IMR-90 (cell line): ENCODE results near the gene SERPINH1. TPM values are rescaled to one million over a fixed set of nuclear protein-coding genes. Genes with fewer than 3 reads are reported as not detected.

Experiments
- ATAC-seq: fragments of 200-7000 bp; cut with Tn5 transposase; 2 replicates; pipeline ENCODE4 v1.9.1; 2020; ENCODE audit warnings: low read depth, mild to moderate bottlenecking, moderate library complexity
- Bru-seq: library from RNA; stranded (reverse); fragments of 400-500 nt; gene quantifications from one replicate; lab custom pipeline; 2021; lab: Mats Ljungman, UMichigan
- BruChase-seq, 2 experiments: library from RNA; stranded (reverse); fragments of 400-500 nt; gene quantifications; one replicate each; lab custom pipeline; 2021; lab: Mats Ljungman, UMichigan
- BruUV-seq: library from RNA; stranded (reverse); fragments of 400-500 nt; replicated peaks from 2 replicates; lab custom pipeline; 2021; lab: Mats Ljungman, UMichigan
- CTCF ChIA-PET: fragments of 300-600 bp; formaldehyde crosslinking; extraction: SDS; loops from one replicate; lab custom pipeline; 2021; ENCODE audit warnings: antibody characterized with exemption; lab: Yijun Ruan, JAX
- POLR2A ChIA-PET: fragments of 300-600 bp; sonication (Branson Sonifier 250); formaldehyde crosslinking; loops from one replicate; lab custom pipeline; 2022; ENCODE audit warnings: antibody characterized with exemption; ENCODE audit not compliant: unreplicated experiment; lab: Charles Lee
- DNase-seq: peaks from one replicate; pipeline ENCODE4 v3.0.0; 2013
- H2AFZ ChIP-seq: replicated peaks from 2 replicates; pipeline ENCODE3; 2013; ENCODE audit warnings: low read length, mild to moderate bottlenecking; ENCODE audit not compliant: poor library complexity
- H2AK5ac ChIP-seq: 2 replicates; pipeline ENCODE4 v1.6.1; 2013; ENCODE audit warnings: low read depth, low read length, inconsistent platforms
- H2AK9ac ChIP-seq: replicated peaks from 2 replicates; pipeline ENCODE3; 2013; ENCODE audit warnings: mild to moderate bottlenecking, low read depth, low read length, moderate library complexity; ENCODE audit not compliant: poor library complexity
- H2BK120ac ChIP-seq: 2 replicates; pipeline ENCODE4 v1.6.1; 2013; ENCODE audit warnings: low read depth, low read length, inconsistent platforms
- H2BK15ac ChIP-seq: 3 replicates; pipeline ENCODE4 v1.6.1; 2013; ENCODE audit warnings: low read depth, low read length, inconsistent platforms
- H2BK20ac ChIP-seq: 2 replicates; pipeline ENCODE4 v1.6.1; 2013; ENCODE audit warnings: low read depth, mild to moderate bottlenecking, inconsistent platforms, low read length, moderate library complexity
- H2BK5ac ChIP-seq: 2 replicates; pipeline ENCODE4 v1.6.1; 2013; ENCODE audit warnings: mild to moderate bottlenecking, low read depth, low read length, inconsistent platforms; ENCODE audit not compliant: poor library complexity, severe bottlenecking
- H3K14ac ChIP-seq: replicated peaks from 2 replicates; pipeline ENCODE4 v1.6.1; 2013; ENCODE audit warnings: low read depth, low read length, inconsistent platforms
- H3K18ac ChIP-seq: 2 replicates; pipeline ENCODE4 v1.6.1; 2013; ENCODE audit warnings: low read depth, low read length, control low read depth
- H3K23ac ChIP-seq: 2 replicates; pipeline ENCODE4 v1.6.1; 2013; ENCODE audit warnings: low read depth, low read length, inconsistent platforms
- H3K27ac ChIP-seq: 2 replicates; pipeline ENCODE4 v1.5.1; 2013; ENCODE audit warnings: mild to moderate bottlenecking, control low read depth, low read length; ENCODE audit not compliant: insufficient read depth
- H3K27me3 ChIP-seq: 2 replicates; pipeline ENCODE4 v1.6.1; 2013; ENCODE audit warnings: low read length; ENCODE audit not compliant: control insufficient read depth, insufficient read depth
- H3K36me3 ChIP-seq: 2 replicates; pipeline ENCODE4 v1.6.1; 2013; ENCODE audit warnings: low read length, mixed read lengths; ENCODE audit not compliant: control insufficient read depth, insufficient read depth
- H3K4ac ChIP-seq: 2 replicates; pipeline ENCODE4 v1.6.1; 2013; ENCODE audit warnings: low read depth, low read length, inconsistent platforms
- H3K4me1 ChIP-seq: 2 replicates; pipeline ENCODE4 v1.6.1; 2013; ENCODE audit warnings: low read length, mixed read lengths; ENCODE audit not compliant: control insufficient read depth, insufficient read depth
- H3K4me2 ChIP-seq: 2 replicates; pipeline ENCODE4 v1.6.1; 2013; ENCODE audit warnings: low read depth, mild to moderate bottlenecking, control low read depth, low read length, moderate library complexity
- H3K4me3 ChIP-seq: 2 replicates; pipeline ENCODE4 v1.5.1; 2013; ENCODE audit warnings: low read depth, mild to moderate bottlenecking, control low read depth, low read length, moderate library complexity; ENCODE audit not compliant: insufficient read depth
- H3K56ac ChIP-seq: 2 replicates; pipeline ENCODE4 v1.6.1; 2013; ENCODE audit warnings: low read length, inconsistent platforms; ENCODE audit not compliant: insufficient read depth; ENCODE audit errors: extremely low read depth
- H3K79me1 ChIP-seq, 2 experiments: 2 replicates each; pipeline ENCODE4 v1.6.1; 2013; ENCODE audit warnings: low read length in 2 of 2, inconsistent platforms in 1 of 2, low read depth in 1 of 2
- H3K9ac ChIP-seq: 2 replicates; pipeline ENCODE4 v1.6.1; 2013; ENCODE audit warnings: low read depth, low read length, control low read depth
- H3K9me1 ChIP-seq: 2 replicates; pipeline ENCODE4 v1.6.1; 2013; ENCODE audit warnings: low read length, inconsistent platforms; ENCODE audit not compliant: insufficient read depth
- H3K9me3 ChIP-seq: 2 replicates; pipeline ENCODE4 v1.6.1; 2013; ENCODE audit warnings: low read length; ENCODE audit not compliant: control insufficient read depth, insufficient read depth
- H4K20me1 ChIP-seq: 2 replicates; pipeline ENCODE4 v1.6.1; 2013; ENCODE audit warnings: low read length, inconsistent platforms; ENCODE audit not compliant: insufficient read depth
- H4K5ac ChIP-seq: 2 replicates; pipeline ENCODE4 v1.6.1; 2013; ENCODE audit warnings: mild to moderate bottlenecking, low read depth, low read length, control low read depth
- H4K8ac ChIP-seq, 2 experiments: 2 replicates each; pipeline ENCODE4 v1.6.1; 2013; ENCODE audit warnings: low read depth in 2 of 2, low read length in 2 of 2, control low read depth in 1 of 2, inconsistent platforms in 1 of 2
- H4K91ac ChIP-seq: 2 replicates; pipeline ENCODE4 v1.6.1; 2013; ENCODE audit warnings: low read depth, low read length, inconsistent platforms; ENCODE audit not compliant: insufficient read depth
- BHLHE40 ChIP-seq: fragments of 150-350 bp; IDR thresholded peaks from 2 replicates; pipeline ENCODE4 v1.6.1; 2016; ENCODE audit warnings: mild to moderate bottlenecking, low read depth, low read length
- CHD1 ChIP-seq: IDR thresholded peaks from 2 replicates; pipeline ENCODE4 v1.6.1; 2012; ENCODE audit warnings: low read depth, low read length, improper control_type of control experiment
- MAZ ChIP-seq: IDR thresholded peaks from 2 replicates; pipeline ENCODE4 v1.6.1; 2012; ENCODE audit warnings: low read depth, mild to moderate bottlenecking, low read length, improper control_type of control experiment, moderate library complexity, borderline replicate concordance
- MXI1 ChIP-seq: IDR thresholded peaks from 2 replicates; pipeline ENCODE4 v1.6.1; 2012; ENCODE audit warnings: low read depth, mild to moderate bottlenecking, low read length, moderate library complexity, borderline replicate concordance
- POLR2A ChIP-seq: IDR thresholded peaks from 2 replicates; pipeline ENCODE4 v1.6.1; 2012; ENCODE audit warnings: mild to moderate bottlenecking, low read depth, low read length
- RAD21 ChIP-seq: IDR thresholded peaks from 2 replicates; pipeline ENCODE4 v1.6.1; 2012; ENCODE audit warnings: low read length, improper control_type of control experiment
- RCOR1 ChIP-seq: IDR thresholded peaks from 2 replicates; pipeline ENCODE4 v1.6.1; 2012; ENCODE audit warnings: mild to moderate bottlenecking, low read length, improper control_type of control experiment; ENCODE audit not compliant: insufficient replicate concordance
- RFX5 ChIP-seq: IDR thresholded peaks from 2 replicates; pipeline ENCODE4 v1.8.0; 2012; ENCODE audit warnings: low read depth, mild to moderate bottlenecking, low read length, moderate library complexity
- SMC3 ChIP-seq: fragments of 150-350 bp; IDR thresholded peaks from 2 replicates; pipeline ENCODE4 v1.6.1; 2016; ENCODE audit warnings: low read depth, mild to moderate bottlenecking, antibody characterized with exemption, low read length, moderate library complexity
- WGBS, 2 experiments: methylation state at CpG; one replicate each; pipeline versions ENCODE4 v1.1.5 to v1.1.7; 2013; ENCODE audit warnings: missing lambda C conversion rate in 2 of 2; ENCODE audit not compliant: insufficient read length in 1 of 2; ENCODE audit errors: extremely low coverage in 2 of 2; 5-methylcytosine and 5-hydroxymethylcytosine counted together
- dilution Hi-C: fragments of 300-500 bp; cut with HindIII; formaldehyde crosslinking; loops from one replicate; pipeline ENCODE4 v1.14.3; 2018; ENCODE audit warnings: low sequenced_read_pairs; ENCODE audit not compliant: unreplicated experiment
- in situ Hi-C: fragments of 300-500 bp; cut with MboI; formaldehyde crosslinking; loops from 3 replicates; pipeline ENCODE4 v1.14.3; 2019; ENCODE audit warnings: low sequenced_read_pairs, inconsistent platforms, mixed read lengths
- intact Hi-C: fragments of 100-400 bp; cut with micrococcal nuclease; formaldehyde crosslinking; loops from 2 replicates; pipeline ENCODE4 v1.10.0; 2022
- long read RNA-seq: library from polyadenylated mRNA; unstranded; transcript quantifications from one replicate; pipeline ENCODE4 v2.0.0, GENCODE V29; 2021; ENCODE audit not compliant: unreplicated experiment
- polyA plus RNA-seq, 3 experiments: library from polyadenylated mRNA; depleted of rRNA; stranded (reverse); fragments of >200 nt; gene quantifications; 2 replicates each; pipeline ENCODE4 v1.2.3, GENCODE V29; 2012; ENCODE audit warnings: low replicate concordance in 1 of 3
- total RNA-seq: library from RNA; depleted of rRNA; stranded (reverse); fragments of >200 nt; gene quantifications from 2 replicates; pipeline ENCODE4 v1.2.3, GENCODE V29; 2012; rRNA removed
- TF ChIP-seq, protein P1 (sequence below): fragments of 150-350 bp; IDR thresholded peaks from 2 replicates; pipeline ENCODE4 v1.6.1; 2017; ENCODE audit warnings: mild to moderate bottlenecking, antibody characterized with exemption, low read length, low read depth
- TF ChIP-seq, protein P2 (sequence below): fragments of 150-350 bp; IDR thresholded peaks from 2 replicates; pipeline ENCODE4 v1.6.1; 2016; ENCODE audit warnings: low read depth, mild to moderate bottlenecking, low read length, moderate library complexity, borderline replicate concordance

The SERPINH1 gene
- total RNA-seq, result 772 and 841 TPM in 2 replicates
- 1,857 and 1,944 TPM in 2 replicates for polyA plus RNA-seq (2012; rRNA removed)
- polyA plus RNA-seq (2012; cell fraction: cytosol; rRNA removed), result 823 and 2,639 TPM in 2 replicates
- 597 and 1,651 TPM in 2 replicates for polyA plus RNA-seq (2012; cell fraction: nucleus; rRNA removed; ENCODE audit: low replicate concordance)
- percentile 98 among the genes with signal in this experiment for Bru-seq, nascent RNA
- BruChase-seq, experiment 1, labeled RNA remaining after a 6-hour chase, result percentile 99 among the genes with signal in this experiment
- percentile 98 among the genes with signal in this experiment for BruChase-seq, experiment 2, labeled RNA remaining after a 2-hour chase
- long read RNA-seq, transcript SERPINH1-201 (5 exons, 2,225 nt), result major isoform, 479 of 655 reads
- long read RNA-seq, partial matches to known transcripts, result 46 of 655 reads
- long read RNA-seq, other reads (novel, unspliced or antisense), result 125 of 655 reads

DNA sequence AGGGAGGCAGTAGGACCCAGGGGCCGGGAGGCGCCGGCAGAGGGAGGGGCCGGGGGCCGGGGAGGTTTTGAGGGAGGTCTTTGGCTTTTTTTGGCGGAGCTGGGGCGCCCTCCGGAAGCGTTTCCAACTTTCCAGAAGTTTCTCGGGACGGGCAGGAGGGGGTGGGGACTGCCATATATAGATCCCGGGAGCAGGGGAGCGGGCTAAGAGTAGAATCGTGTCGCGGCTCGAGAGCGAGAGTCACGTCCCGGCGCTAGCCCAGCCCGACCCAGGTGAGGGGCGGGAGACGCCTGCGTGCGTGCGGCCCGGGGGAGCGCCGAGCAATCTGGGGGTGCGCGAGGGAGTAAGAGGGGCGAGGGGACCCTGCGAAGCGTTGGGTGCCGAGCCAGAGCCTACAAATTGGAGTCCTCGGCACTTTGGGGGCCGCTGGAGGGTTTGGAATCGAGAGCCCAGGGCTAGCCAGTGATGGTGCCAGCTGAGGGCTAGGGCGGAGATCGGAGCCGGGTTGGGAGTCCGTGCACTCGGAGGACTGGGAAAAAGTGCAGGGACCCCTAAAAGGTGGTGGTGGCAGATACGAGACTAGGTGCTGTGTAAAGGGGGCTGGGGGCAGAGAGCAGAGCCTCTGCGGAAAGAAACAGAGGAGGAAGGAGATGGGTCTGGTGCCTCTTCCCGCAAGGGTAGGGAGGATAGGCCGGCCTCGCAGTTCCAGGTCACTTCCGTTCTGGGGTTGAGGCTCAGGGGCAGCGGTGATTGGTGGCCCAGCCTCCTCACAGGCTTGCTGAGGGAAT is at the start of gene SERPINH1:
SERPINH1 (plus strand) TSS at position 206 of the 788 bp plus-strand sequence. CDS start 4,097 bp downstream, outside the sequence.
- Histone ChIP-seq H2AK9ac (peak within 1 kb of the TSS; percentile 97), H3K4me3 (peak within 1 kb of the TSS; percentile 61), H3K79me1 (peaks cover 4 to 57% of the 10 kb centered on the region in 2 experiments; a peak in 3 of 4 replicates), H4K5ac (peak within 1 kb of the TSS; percentile 79), H3K4me2 (peak within 1 kb of the TSS; percentile 93), H4K91ac (peak within 1 kb of the TSS; percentile 91), H2BK5ac (peak within 1 kb of the TSS; percentile 76), H3K56ac (peak within 1 kb of the TSS; percentile 98), H3K27me3 (no peaks in the 10 kb centered on the region), H3K9me1 (peaks cover 21% of the 10 kb centered on the region), H2AK5ac (peak within 1 kb of the TSS; percentile 88), H3K4me1 (peaks cover 47% of the 10 kb centered on the region), H3K23ac (peak within 1 kb of the TSS; percentile 95), H3K9ac (peak within 1 kb of the TSS; percentile 95), H2AFZ (peak within 1 kb of the TSS; percentile 87), H3K4ac (peak within 1 kb of the TSS; percentile 99), H4K8ac (peak within 1 kb of the TSS; percentile 94 to 96), H2BK15ac (peak within 1 kb of the TSS; percentile 53; the same call in 2 of the 3 replicates), H3K18ac (peak within 1 kb of the TSS; percentile 91), H3K27ac (peak within 1 kb of the TSS; percentile 96), H3K9me3 (no peaks in the 10 kb centered on the region), H3K14ac (peak within 1 kb of the TSS; percentile 92), H2BK20ac (peak within 1 kb of the TSS; percentile 85), H3K36me3 (peaks cover 27% of the 10 kb centered on the region), H4K20me1 (peaks cover 50% of the 10 kb centered on the region), H2BK120ac (peak within 1 kb of the TSS; percentile 92)
- BruUV-seq, result no TSS peak
- intact Hi-C loops, result loop anchor here (2.0 kb wide), 1 partner anchor 35 kb away; no protein-coding TSS in a partner anchor
- DNase-seq, result peak; percentile 84
- in situ Hi-C loops, result no loop called here
- ChIA-PET POLR2A (interaction anchor here (0.5 to 2.3 kb wide), 5 partner anchors 9 to 766 kb away, joined by 3 to 18 read pairs (median 5); no protein-coding TSS in a partner anchor), CTCF (interaction anchor here (0.7 to 0.9 kb wide), 2 partner anchors 8 to 13 kb away, joined by 3 read pairs; no protein-coding TSS in a partner anchor)
- 0% methylated on average over 27 of the region's 51 CpGs; no CpG with 5 or more reads in 1 of the 2 experiments for WGBS, 2 experiments
- peak; percentile 30 for ATAC-seq
- dilution Hi-C loops, result no loop called here
- TF ChIP-seq RCOR1, result no peak
- peak; percentile 76; the same call in 1 of the 2 replicates for TF ChIP-seq MAZ
- TF ChIP-seq, protein P1, sequence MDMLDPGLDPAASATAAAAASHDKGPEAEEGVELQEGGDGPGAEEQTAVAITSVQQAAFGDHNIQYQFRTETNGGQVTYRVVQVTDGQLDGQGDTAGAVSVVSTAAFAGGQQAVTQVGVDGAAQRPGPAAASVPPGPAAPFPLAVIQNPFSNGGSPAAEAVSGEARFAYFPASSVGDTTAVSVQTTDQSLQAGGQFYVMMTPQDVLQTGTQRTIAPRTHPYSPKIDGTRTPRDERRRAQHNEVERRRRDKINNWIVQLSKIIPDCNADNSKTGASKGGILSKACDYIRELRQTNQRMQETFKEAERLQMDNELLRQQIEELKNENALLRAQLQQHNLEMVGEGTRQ, result no peak
- peak; percentile 94 for TF ChIP-seq POLR2A
- TF ChIP-seq SMC3, result no peak
- TF ChIP-seq BHLHE40, result no peak
- TF ChIP-seq, protein P2, sequence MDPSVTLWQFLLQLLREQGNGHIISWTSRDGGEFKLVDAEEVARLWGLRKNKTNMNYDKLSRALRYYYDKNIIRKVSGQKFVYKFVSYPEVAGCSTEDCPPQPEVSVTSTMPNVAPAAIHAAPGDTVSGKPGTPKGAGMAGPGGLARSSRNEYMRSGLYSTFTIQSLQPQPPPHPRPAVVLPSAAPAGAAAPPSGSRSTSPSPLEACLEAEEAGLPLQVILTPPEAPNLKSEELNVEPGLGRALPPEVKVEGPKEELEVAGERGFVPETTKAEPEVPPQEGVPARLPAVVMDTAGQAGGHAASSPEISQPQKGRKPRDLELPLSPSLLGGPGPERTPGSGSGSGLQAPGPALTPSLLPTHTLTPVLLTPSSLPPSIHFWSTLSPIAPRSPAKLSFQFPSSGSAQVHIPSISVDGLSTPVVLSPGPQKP, result no peak
- no peak for TF ChIP-seq MXI1
- TF ChIP-seq RAD21, result no peak
- TF ChIP-seq CHD1, result no peak
- no peak for TF ChIP-seq RFX5
